K562 (cell line): ENCODE results near the gene VMP1. TPM values are rescaled to one million over a fixed set of nuclear protein-coding genes. Genes with fewer than 3 reads are reported as not detected.
A peak's percentile ranks its signal among the peaks of the same experiment; 100 is the strongest.

ENCODE experiments used
- CXXC5 ChIP-seq: fragments of 250-450 bp; sonication (Bioruptor Pico); IDR thresholded peaks from 2 replicates; pipeline ENCODE4 v1.8.0; 2022; ENCODE audit warnings: inconsistent platforms, mild to moderate bottlenecking, moderate library complexity
- ELF2 ChIP-seq: fragments of 250-450 bp; sonication (Bioruptor Pico); IDR thresholded peaks from 2 replicates; pipeline ENCODE4 v1.5.0; 2021; ENCODE audit warnings: mild to moderate bottlenecking
- ELF4 ChIP-seq: fragments of 450-650 bp; formaldehyde crosslinking; IDR thresholded peaks from 2 replicates; pipeline ENCODE4 v1.4.0; 2022; ENCODE audit warnings: missing genetic modification characterization
- EP400 ChIP-seq: fragments of 450-650 bp; IDR thresholded peaks from 2 replicates; pipeline ENCODE4 v1.6.1; 2017; ENCODE audit warnings: antibody characterized with exemption, mild to moderate bottlenecking, moderate library complexity
- JUNB ChIP-seq: fragments of 450-650 bp; formaldehyde crosslinking; conservative IDR thresholded peaks from 2 replicates; pipeline ENCODE4 v1.4.0; 2020; ENCODE audit warnings: mild to moderate bottlenecking
- NFATC3 ChIP-seq: fragments of 450-650 bp; IDR thresholded peaks from 2 replicates; pipeline ENCODE4 v1.6.1; 2017; ENCODE audit warnings: mild to moderate bottlenecking
- TRIM24 ChIP-seq, 2 experiments: fragments of 450-650 bp; IDR thresholded peaks; 2 replicates each; pipeline ENCODE4 v1.6.1; 2016
- XRCC5 ChIP-seq: fragments of 200-400 bp; formaldehyde crosslinking; IDR thresholded peaks from 2 replicates; pipeline ENCODE4 v1.6.1; 2017; ENCODE audit warnings: low read depth, mild to moderate bottlenecking, low read length
- ZNF197 ChIP-seq: fragments of 200-800 bp; sonication (Bioruptor generic); IDR thresholded peaks from 2 replicates; pipeline ENCODE4 v1.6.1; 2016; ENCODE audit warnings: low read depth, missing genetic modification characterization, missing compliant biosample characterization
- ZNF212 ChIP-seq: fragments of 450-650 bp; formaldehyde crosslinking; IDR thresholded peaks from 2 replicates; pipeline ENCODE4 v1.4.0; 2020; ENCODE audit warnings: mild to moderate bottlenecking
- ZNF551 ChIP-seq: fragments of 250-450 bp; sonication (Bioruptor Pico); IDR thresholded peaks from 2 replicates; pipeline ENCODE4 v1.5.0; 2021; ENCODE audit warnings: mild to moderate bottlenecking, moderate library complexity
- ZNF586 ChIP-seq: fragments of 450-650 bp; formaldehyde crosslinking; conservative IDR thresholded peaks from 2 replicates; pipeline ENCODE4 v1.4.0; 2020; ENCODE audit warnings: mild to moderate bottlenecking, moderate library complexity
- ZNF695 ChIP-seq: fragments of 450-650 bp; formaldehyde crosslinking; IDR thresholded peaks from 2 replicates; pipeline ENCODE4 v1.4.0; 2020; ENCODE audit warnings: mild to moderate bottlenecking, moderate library complexity
- polyA plus RNA-seq, 8 experiments: library from polyadenylated mRNA; depleted of rRNA in 4 of 8; stranded (reverse) in 5 of 8; unstranded in 3 of 8; fragments of >200 nt; fragmentation: Nextera tagmentation in 2 of 8; fragmentation: Illumina TruSeq in 1 of 8; extraction: Ambion mirVana in 2 of 8; extraction: Trizol in 1 of 8; gene quantifications; 2 replicates each; pipeline versions ENCODE4 v1.2.1 to v1.2.3, GENCODE V29; 2011 to 2014; ENCODE audit warnings: inconsistent platforms in 1 of 8, missing spikeins in 1 of 8
- total RNA-seq, 7 experiments: library from RNA; depleted of rRNA in 6 of 7; stranded (reverse); fragments of >200 nt in 6 of 7; fragmentation: Illumina TruSeq in 2 of 7; extraction: Trizol in 2 of 7; gene quantifications; 2 replicates each; pipeline versions ENCODE4 v1.2.1 to v1.2.3, GENCODE V29; 2011 to 2021; ENCODE audit warnings: low replicate concordance in 1 of 7
- TF ChIP-seq, protein P1 (sequence below): sonication (generic); formaldehyde crosslinking; IDR thresholded peaks from 2 replicates; pipeline ENCODE4 v1.8.1; 2023; ENCODE audit warnings: mild to moderate bottlenecking, missing genetic modification reagents
- TF ChIP-seq, protein P2 (sequence below): fragments of 250-450 bp; sonication (Bioruptor Pico); IDR thresholded peaks from 2 replicates; pipeline ENCODE4 v1.8.0; 2021; ENCODE audit warnings: borderline replicate concordance, mild to moderate bottlenecking, moderate library complexity; ENCODE audit not compliant: poor library complexity, severe bottlenecking
- TF ChIP-seq, protein P3 (sequence below): IDR thresholded peaks from 3 replicates; pipeline ENCODE4 v1.6.1; 2011; ENCODE audit warnings: borderline replicate concordance, mild to moderate bottlenecking, moderate library complexity; ENCODE audit not compliant: insufficient read length; ENCODE audit errors: extremely low read depth
- TF ChIP-seq, protein P4 (sequence below): fragments of 250-450 bp; sonication (Bioruptor Pico); IDR thresholded peaks from 2 replicates; pipeline ENCODE4 v1.4.0; 2020; ENCODE audit warnings: mild to moderate bottlenecking, moderate library complexity, borderline replicate concordance

The VMP1 gene
- total and polyA plus RNA-seq, 9 of the 15 experiments (the other 6 are each of a cell fraction or from before 2014, with no cell fraction given), result 123 to 304 (median 151) TPM

DNA sequence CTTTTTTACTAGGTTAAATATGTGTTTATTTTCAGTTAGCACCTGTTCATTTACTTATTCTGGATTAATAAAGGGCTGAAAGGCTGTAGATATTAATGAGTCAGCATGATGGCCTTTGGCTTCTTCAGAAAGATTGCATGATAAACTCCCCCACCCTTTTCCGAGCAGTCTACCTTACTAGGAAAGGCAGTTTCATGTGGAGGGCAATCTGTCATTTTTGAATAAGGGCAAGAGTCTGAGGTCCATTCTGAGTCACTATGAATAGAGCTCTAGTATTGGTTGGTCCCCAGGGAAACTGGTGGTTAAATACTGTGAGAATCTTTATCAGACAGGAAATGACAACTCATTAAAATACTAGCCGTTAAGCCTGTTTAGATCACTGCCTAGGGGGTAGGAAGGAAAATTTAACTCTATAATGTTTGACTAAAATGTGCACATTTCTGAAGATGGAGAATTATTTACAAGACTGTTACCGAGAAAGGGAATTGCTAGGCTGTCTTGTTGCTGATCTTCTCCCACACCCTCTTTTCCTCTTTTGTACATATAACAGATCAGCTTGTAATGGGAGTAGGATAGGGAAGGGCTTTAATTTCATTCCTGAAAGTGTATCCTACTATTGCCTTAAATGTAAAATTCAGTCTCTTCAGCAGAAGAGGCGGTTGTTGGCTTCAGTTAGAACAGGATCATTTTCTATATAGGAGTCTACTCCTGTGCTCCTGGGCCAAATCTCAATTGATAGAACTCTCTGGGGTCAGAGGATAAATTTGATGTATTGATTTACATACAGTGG, 122.0 kb downstream of the VMP1 start (continued):
- no peak for TF ChIP-seq ELF4
- TF ChIP-seq ELF2 (CRISPR knock-in tag), result peak; percentile 30; the same call in 1 of the 2 replicates
- TF ChIP-seq ZNF551 (CRISPR knock-in tag), result no peak
- TF ChIP-seq ZNF197 (CRISPR knock-in tag), result 0 out of 2 replicates have a peak, but pooled peaks have one; percentile 57
- TF ChIP-seq, protein P1, sequence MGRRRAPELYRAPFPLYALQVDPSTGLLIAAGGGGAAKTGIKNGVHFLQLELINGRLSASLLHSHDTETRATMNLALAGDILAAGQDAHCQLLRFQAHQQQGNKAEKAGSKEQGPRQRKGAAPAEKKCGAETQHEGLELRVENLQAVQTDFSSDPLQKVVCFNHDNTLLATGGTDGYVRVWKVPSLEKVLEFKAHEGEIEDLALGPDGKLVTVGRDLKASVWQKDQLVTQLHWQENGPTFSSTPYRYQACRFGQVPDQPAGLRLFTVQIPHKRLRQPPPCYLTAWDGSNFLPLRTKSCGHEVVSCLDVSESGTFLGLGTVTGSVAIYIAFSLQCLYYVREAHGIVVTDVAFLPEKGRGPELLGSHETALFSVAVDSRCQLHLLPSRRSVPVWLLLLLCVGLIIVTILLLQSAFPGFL (CRISPR knock-in tag), result no peak
- TF ChIP-seq NFATC3, result 0 out of 2 replicates have a peak, but pooled peaks have one; percentile 14
- TF ChIP-seq, protein P2, sequence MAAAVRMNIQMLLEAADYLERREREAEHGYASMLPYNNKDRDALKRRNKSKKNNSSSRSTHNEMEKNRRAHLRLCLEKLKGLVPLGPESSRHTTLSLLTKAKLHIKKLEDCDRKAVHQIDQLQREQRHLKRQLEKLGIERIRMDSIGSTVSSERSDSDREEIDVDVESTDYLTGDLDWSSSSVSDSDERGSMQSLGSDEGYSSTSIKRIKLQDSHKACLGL (CRISPR knock-in tag), result no peak
- no peak; the same call in 1 of the 2 replicates for TF ChIP-seq CXXC5 (CRISPR knock-in tag)
- no peak for TF ChIP-seq ZNF212 (CRISPR knock-in tag)
- TF ChIP-seq, protein P3, sequence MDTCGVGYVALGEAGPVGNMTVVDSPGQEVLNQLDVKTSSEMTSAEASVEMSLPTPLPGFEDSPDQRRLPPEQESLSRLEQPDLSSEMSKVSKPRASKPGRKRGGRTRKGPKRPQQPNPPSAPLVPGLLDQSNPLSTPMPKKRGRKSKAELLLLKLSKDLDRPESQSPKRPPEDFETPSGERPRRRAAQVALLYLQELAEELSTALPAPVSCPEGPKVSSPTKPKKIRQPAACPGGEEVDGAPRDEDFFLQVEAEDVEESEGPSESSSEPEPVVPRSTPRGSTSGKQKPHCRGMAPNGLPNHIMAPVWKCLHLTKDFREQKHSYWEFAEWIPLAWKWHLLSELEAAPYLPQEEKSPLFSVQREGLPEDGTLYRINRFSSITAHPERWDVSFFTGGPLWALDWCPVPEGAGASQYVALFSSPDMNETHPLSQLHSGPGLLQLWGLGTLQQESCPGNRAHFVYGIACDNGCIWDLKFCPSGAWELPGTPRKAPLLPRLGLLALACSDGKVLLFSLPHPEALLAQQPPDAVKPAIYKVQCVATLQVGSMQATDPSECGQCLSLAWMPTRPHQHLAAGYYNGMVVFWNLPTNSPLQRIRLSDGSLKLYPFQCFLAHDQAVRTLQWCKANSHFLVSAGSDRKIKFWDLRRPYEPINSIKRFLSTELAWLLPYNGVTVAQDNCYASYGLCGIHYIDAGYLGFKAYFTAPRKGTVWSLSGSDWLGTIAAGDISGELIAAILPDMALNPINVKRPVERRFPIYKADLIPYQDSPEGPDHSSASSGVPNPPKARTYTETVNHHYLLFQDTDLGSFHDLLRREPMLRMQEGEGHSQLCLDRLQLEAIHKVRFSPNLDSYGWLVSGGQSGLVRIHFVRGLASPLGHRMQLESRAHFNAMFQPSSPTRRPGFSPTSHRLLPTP, result no peak
- TF ChIP-seq, protein P4, sequence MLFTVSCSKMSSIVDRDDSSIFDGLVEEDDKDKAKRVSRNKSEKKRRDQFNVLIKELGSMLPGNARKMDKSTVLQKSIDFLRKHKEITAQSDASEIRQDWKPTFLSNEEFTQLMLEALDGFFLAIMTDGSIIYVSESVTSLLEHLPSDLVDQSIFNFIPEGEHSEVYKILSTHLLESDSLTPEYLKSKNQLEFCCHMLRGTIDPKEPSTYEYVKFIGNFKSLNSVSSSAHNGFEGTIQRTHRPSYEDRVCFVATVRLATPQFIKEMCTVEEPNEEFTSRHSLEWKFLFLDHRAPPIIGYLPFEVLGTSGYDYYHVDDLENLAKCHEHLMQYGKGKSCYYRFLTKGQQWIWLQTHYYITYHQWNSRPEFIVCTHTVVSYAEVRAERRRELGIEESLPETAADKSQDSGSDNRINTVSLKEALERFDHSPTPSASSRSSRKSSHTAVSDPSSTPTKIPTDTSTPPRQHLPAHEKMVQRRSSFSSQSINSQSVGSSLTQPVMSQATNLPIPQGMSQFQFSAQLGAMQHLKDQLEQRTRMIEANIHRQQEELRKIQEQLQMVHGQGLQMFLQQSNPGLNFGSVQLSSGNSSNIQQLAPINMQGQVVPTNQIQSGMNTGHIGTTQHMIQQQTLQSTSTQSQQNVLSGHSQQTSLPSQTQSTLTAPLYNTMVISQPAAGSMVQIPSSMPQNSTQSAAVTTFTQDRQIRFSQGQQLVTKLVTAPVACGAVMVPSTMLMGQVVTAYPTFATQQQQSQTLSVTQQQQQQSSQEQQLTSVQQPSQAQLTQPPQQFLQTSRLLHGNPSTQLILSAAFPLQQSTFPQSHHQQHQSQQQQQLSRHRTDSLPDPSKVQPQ (CRISPR knock-in tag), result no peak
- no peak for TF ChIP-seq XRCC5
- TF ChIP-seq TRIM24 (IDR thresholded peaks at IDR 0.05), result peak in 1 of 2 experiments; percentile 43; a peak in 2 of 4 replicates
- TF ChIP-seq JUNB (CRISPR knock-in tag), result no peak
- TF ChIP-seq EP400, result peak; percentile 76
- TF ChIP-seq ZNF586 (CRISPR knock-in tag), result no peak
- TF ChIP-seq ZNF695, result no peak
